Brain microvascular endothelial cell (primary cell): ENCODE results near the gene KRT77.
"Not testable (repeated sequence)": the region's sequence is repeated elsewhere in the genome, so short reads cannot be mapped to it uniquely, and the experiment has no call there.

Experiments
- DNase-seq: peaks from one replicate; pipeline ENCODE4 v3.0.0-alpha.2; 2020
- H3K27ac ChIP-seq: fragments of 250-450 bp; sonication (Bioruptor Pico); 2 replicates; pipeline ENCODE4 v1.5.1; 2020; ENCODE audit warnings: mild to moderate bottlenecking, moderate library complexity
- H3K27me3 ChIP-seq: fragments of 250-450 bp; sonication (Bioruptor Pico); replicated peaks from 2 replicates; pipeline ENCODE4 v1.5.1; 2020; ENCODE audit warnings: mild to moderate bottlenecking
- H3K36me3 ChIP-seq: fragments of 250-450 bp; sonication (Bioruptor Pico); replicated peaks from 2 replicates; pipeline ENCODE4 v1.5.1; 2020; ENCODE audit warnings: mild to moderate bottlenecking
- H3K4me3 ChIP-seq: 2 replicates; pipeline ENCODE4 v1.5.1; 2011; ENCODE audit warnings: low read depth, mild to moderate bottlenecking, control low read depth, low read length, moderate library complexity
- in situ Hi-C: cut with HindIII; loops from 2 replicates; pipeline ENCODE4 v1.10.0; 2017; ENCODE audit warnings: low sequenced_read_pairs, low pct_ligation_motif_present
- TF ChIP-seq, protein P1 (sequence below): IDR thresholded peaks from 2 replicates; pipeline ENCODE4 v1.5.1; 2011; ENCODE audit warnings: low read depth, mild to moderate bottlenecking, moderate library complexity, low read length, control low read depth, inconsistent platforms; ENCODE audit errors: missing control alignments

Gene KRT77

DNA sequence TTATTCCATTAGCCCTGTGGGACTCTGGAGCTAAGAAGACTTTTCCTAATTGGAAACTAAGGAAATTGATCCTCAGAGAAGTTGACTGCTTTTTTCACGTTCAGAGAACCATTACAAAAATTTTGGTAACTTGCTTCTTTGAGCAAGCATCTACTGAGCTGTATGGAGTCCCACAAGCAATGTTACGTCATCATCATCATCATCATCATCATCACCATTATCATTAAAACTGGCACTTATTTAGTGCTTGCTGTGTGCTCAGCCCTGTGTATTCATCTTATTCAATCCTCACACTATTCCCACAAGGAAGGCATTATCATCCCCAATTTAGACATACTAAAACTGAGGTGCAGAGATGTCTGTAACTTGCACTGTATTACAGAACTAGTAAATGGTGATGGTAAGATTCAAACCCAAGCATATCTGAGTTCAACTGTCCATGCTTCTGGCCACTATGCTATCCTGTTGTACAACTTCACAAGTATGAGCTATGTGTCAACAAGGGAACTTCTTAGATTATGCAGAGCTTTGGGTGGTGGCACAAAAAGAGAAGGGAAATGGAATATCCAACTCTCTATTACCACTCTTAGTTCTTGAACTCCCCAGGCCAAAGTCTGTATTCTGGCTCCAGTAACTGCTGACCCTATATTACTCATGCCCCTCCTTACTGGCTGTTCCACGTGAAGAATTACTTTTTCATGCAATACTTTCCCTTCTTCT lies 29.5 kb downstream of the KRT77 start:
- in situ Hi-C loops: no loop called here
- DNase-seq: no peak

DNA sequence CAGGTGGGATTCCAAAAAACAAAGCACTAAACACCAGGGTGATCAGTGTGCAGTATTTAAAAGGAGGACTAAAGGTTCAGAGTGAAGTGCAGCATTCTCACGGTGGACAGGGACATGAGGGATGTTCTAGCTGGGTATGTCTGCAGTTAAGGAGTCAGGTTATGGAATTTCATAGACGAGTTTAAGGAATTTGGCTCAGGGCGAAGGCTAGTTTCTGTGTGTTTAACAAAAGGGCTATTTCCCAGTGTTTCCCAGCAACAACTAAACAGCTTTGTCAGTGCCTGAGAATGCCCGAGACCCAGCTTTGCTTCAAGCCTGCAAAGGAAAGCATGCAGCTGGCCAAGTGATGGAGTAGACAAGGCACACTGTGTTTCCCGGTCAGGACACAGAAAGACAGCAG lies 30.1 kb downstream of the KRT77 start:
- peaks cover 2% of the 10 kb centered on the region for H3K27me3 ChIP-seq
- in situ Hi-C loops: no loop called here
- DNase-seq: no peak
- TF ChIP-seq, protein P1, sequence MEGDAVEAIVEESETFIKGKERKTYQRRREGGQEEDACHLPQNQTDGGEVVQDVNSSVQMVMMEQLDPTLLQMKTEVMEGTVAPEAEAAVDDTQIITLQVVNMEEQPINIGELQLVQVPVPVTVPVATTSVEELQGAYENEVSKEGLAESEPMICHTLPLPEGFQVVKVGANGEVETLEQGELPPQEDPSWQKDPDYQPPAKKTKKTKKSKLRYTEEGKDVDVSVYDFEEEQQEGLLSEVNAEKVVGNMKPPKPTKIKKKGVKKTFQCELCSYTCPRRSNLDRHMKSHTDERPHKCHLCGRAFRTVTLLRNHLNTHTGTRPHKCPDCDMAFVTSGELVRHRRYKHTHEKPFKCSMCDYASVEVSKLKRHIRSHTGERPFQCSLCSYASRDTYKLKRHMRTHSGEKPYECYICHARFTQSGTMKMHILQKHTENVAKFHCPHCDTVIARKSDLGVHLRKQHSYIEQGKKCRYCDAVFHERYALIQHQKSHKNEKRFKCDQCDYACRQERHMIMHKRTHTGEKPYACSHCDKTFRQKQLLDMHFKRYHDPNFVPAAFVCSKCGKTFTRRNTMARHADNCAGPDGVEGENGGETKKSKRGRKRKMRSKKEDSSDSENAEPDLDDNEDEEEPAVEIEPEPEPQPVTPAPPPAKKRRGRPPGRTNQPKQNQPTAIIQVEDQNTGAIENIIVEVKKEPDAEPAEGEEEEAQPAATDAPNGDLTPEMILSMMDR: no peak
- no peaks in the 10 kb centered on the region for H3K36me3 ChIP-seq
- no peak overlapping the region for H3K4me3 ChIP-seq
- H3K27ac ChIP-seq: no peak overlapping the region

More for the DNA sequence above, 29.5 kb downstream of the KRT77 start:
- peaks cover 2% of the 10 kb centered on the region for H3K27me3 ChIP-seq
- H3K27ac ChIP-seq: no peak overlapping the region
- H3K36me3 ChIP-seq: no peaks in the 10 kb centered on the region
- TF ChIP-seq, protein P1: no peak
- H3K4me3 ChIP-seq: no peak overlapping the region

DNA sequence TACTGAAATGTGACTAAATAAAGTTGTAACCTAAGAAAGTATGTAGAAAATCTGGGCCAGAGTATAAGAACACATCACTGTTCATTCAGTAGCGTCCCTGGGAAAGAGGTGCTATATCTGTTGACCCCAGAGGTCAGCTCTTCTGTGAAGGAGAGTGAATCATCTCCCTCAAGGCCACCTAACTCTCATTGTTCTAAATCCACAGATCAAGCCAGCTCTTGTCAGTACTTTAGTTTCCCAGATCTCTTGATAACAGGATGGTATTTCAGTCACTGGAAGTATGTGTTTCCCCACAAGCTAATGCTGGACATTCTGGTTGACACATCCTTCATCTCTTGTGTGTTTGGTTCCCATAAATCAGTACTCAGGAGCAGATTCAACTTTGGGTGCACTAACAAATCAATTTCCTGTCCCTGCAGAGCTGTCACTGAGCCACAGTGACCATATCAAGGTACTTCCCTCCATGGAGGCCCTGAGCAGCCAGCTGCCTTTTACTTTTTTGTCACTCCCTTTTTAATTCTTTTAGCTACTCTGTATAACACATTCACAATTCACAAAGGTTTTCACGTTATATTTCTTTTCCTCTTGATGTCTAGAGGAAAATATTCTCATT lies 30.9 kb downstream of the KRT77 start:
- no peak overlapping the region for H3K27ac ChIP-seq
- DNase-seq: no peak
- no peak overlapping the region for H3K4me3 ChIP-seq
- TF ChIP-seq, protein P1: no peak
- H3K36me3 ChIP-seq: no peaks in the 10 kb centered on the region
- peaks cover 2% of the 10 kb centered on the region for H3K27me3 ChIP-seq
- in situ Hi-C loops: no loop called here

DNA sequence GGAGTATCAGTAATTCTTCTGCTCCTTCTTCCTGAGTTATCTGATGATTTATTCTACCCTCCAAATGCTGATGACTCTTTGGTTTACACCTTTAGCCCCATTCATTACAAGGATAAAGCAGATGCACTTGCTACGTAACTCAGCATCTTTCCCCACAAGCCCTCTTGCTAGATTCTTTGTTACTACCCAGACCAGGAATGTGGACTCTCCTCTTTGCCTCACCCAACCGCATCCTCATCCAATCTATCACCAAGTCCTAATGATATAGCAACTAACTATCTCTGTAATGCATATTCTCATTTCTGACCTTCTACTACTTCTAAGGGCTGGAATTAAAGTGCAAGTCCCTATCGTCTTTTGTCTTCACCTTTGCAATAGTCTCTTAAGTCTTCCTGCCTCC lies 32.4 kb downstream of the KRT77 start:
- Histone ChIP-seq H3K4me3 (no peak overlapping the region), H3K27ac (no peak overlapping the region), H3K27me3 (peaks cover 3% of the 10 kb centered on the region), H3K36me3 (no peaks in the 10 kb centered on the region)
- TF ChIP-seq, protein P1: no peak
- in situ Hi-C loops: no loop called here
- no peak for DNase-seq

DNA sequence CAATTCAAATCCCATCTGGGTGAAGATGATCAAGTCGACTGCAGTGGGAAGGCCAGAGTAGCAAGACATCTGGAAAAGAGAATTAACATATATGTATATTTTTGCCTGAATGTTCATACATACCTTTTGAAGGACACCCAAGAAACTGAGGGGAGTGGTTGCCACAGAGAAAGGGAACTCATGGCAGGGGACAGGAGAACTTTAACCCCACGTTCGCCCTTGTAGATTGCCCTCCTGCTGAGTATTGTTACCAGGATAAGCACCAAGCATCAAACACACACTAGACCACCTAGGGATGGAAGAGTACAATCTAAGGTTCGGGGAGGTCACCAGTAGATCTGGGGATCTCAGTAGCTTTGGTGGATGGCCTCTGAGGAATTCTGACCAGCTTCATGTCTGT lies 32.8 kb downstream of the KRT77 start:
- H3K27ac ChIP-seq: no peak overlapping the region
- H3K27me3 ChIP-seq: peaks cover 3% of the 10 kb centered on the region
- DNase-seq: no peak
- in situ Hi-C loops: no loop called here
- H3K36me3 ChIP-seq: no peaks in the 10 kb centered on the region
- no peak overlapping the region for H3K4me3 ChIP-seq
- TF ChIP-seq, protein P1: no peak

DNA sequence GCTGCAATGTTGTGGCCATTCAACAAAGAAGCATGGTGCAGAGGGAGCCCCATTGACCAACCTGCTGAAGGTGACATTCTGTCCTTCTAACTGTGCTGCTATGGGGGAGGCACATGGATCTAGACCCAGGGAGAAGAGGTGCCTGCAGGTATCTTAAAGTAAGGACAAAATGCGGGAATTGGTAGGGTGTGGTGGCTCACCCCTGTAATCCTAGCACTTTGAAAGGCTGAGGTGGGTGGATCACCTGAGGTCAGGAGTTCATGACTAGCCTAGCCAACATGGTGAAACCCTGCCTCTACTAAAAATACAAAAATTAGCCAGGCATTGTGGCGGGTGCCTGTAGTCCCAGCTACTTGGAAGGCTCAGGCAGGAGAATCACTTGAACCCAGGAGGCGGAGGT lies 33.4 kb downstream of the KRT77 start:
- H3K27ac ChIP-seq, in situ Hi-C loops, H3K36me3 ChIP-seq, H3K27me3 ChIP-seq, DNase-seq, H3K4me3 ChIP-seq: not testable (repeated sequence)
